Suprapubic skin (tissue), 4 donors: Measurements from ENCODE around the gene MAST4.

ENCODE experiments used
- EP300 ChIP-seq: sonication (generic); formaldehyde crosslinking; IDR thresholded peaks from one replicate; pipeline ENCODE4 v1.6.1; 2017; ENCODE audit warnings: antibody characterized with exemption
- POLR2A ChIP-seq, 2 donors: fragments of 450-650 bp; IDR thresholded peaks; one replicate each; pipeline ENCODE4 v1.6.1; 2017; ENCODE audit warnings: antibody characterized with exemption in 2 of 2, mild to moderate bottlenecking in 2 of 2, moderate library complexity in 2 of 2
- POLR2AphosphoS5 ChIP-seq, 3 donors: sonication (generic); formaldehyde crosslinking; IDR thresholded peaks; one replicate each; pipeline ENCODE4 v1.6.1; 2017; ENCODE audit warnings: antibody characterized with exemption in 3 of 3
- TF ChIP-seq, protein P1 (sequence below), 2 donors: fragments of 200-600 bp in 1 of 2; fragments of 450-650 bp in 1 of 2; sonication (generic) in 1 of 2; IDR thresholded peaks; one replicate each; pipeline ENCODE4 v1.5.1; 2016 to 2019; ENCODE audit warnings: antibody characterized with exemption in 2 of 2, mild to moderate bottlenecking in 1 of 2, moderate library complexity in 1 of 2

DNA sequence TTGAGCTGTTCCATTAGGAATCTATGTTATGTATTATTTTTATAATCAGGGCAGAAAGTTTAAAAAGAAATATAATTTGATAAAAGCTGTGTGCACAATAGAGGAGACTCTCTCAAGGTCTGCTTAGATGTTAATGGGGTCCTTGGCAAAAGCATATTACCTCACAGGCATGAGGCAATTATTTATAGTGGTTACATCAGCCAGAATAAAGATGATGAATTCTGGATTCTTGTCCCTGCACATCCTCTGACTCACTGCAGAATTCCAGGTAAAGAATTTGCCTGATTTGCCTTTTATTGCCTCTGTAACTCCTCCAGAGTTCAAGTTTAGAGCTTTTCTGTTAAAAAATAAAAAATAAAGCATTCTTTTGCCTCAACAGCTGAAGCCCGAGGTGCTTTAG, 253.6 kb downstream of the MAST4 start:
- TF ChIP-seq POLR2AphosphoS5 (IDR thresholded peaks at IDR 0.05) = no peak
- TF ChIP-seq EP300 = no peak
- TF ChIP-seq, protein P1, sequence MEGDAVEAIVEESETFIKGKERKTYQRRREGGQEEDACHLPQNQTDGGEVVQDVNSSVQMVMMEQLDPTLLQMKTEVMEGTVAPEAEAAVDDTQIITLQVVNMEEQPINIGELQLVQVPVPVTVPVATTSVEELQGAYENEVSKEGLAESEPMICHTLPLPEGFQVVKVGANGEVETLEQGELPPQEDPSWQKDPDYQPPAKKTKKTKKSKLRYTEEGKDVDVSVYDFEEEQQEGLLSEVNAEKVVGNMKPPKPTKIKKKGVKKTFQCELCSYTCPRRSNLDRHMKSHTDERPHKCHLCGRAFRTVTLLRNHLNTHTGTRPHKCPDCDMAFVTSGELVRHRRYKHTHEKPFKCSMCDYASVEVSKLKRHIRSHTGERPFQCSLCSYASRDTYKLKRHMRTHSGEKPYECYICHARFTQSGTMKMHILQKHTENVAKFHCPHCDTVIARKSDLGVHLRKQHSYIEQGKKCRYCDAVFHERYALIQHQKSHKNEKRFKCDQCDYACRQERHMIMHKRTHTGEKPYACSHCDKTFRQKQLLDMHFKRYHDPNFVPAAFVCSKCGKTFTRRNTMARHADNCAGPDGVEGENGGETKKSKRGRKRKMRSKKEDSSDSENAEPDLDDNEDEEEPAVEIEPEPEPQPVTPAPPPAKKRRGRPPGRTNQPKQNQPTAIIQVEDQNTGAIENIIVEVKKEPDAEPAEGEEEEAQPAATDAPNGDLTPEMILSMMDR (IDR thresholded peaks at IDR 0.05) = no peak
- no peak for TF ChIP-seq POLR2A (IDR thresholded peaks at IDR 0.05)
